ENCODE measurements around the gene SNRNP200. TPM values are rescaled to one million over a fixed set of nuclear protein-coding genes. Genes with fewer than 3 reads are reported as not detected.
"Not testable (repeated sequence)": the region's sequence is repeated elsewhere in the genome, so short reads cannot be mapped to it uniquely, and the experiment has no call there.

SNRNP200 gene
- total RNA-seq, 1 experiment from 2014 or later: 89.2 TPM

GRCh38 chr2:96326564-96326963 lies 21.2 kb upstream of the SNRNP200 start:
- no peak for DNase-seq (ENCODE audit: low spot score)
- in situ Hi-C loops (cut with HindIII; ENCODE audit: low sequenced_read_pairs): no loop called here

GRCh38 chr2:96325884-96326255 lies 20.5 kb upstream of the SNRNP200 start:
- DNase-seq (ENCODE audit: low spot score): peak; percentile 60
- in situ Hi-C loops (cut with HindIII; ENCODE audit: low sequenced_read_pairs): no loop called here

- in situ Hi-C loops (cut with HindIII; ENCODE audit: low sequenced_read_pairs): no loop called here
- peak; percentile 57 for DNase-seq (ENCODE audit: low spot score)
Observed at GRCh38 chr2:96325041-96325883, 19.9 kb upstream of the SNRNP200 start, which contains the start of gene ITPRIPL1. Gene ITPRIPL1, plus strand, starts transcription at chr2:96325317. Its CDS starts 523 bp downstream, at chr2:96325840.

GRCh38 chr2:96324721-96325040 lies 19.3 kb upstream of the SNRNP200 start:
- in situ Hi-C loops (cut with HindIII; ENCODE audit: low sequenced_read_pairs): no loop called here
- DNase-seq (ENCODE audit: low spot score): no peak

- in situ Hi-C loops (cut with HindIII; ENCODE audit: low sequenced_read_pairs): no loop called here
- no peak for DNase-seq (ENCODE audit: low spot score)
Observed at GRCh38 chr2:96323849-96324248, 18.5 kb upstream of the SNRNP200 start.

GRCh38 chr2:96320728-96321622 lies 15.6 kb upstream of the SNRNP200 start:
- DNase-seq (ENCODE audit: low spot score): peak; percentile 76
- in situ Hi-C loops (cut with HindIII; ENCODE audit: low sequenced_read_pairs): no loop called here

- in situ Hi-C loops (cut with HindIII; ENCODE audit: low sequenced_read_pairs): no loop called here
Observed at GRCh38 chr2:96320326-96320725, 15.0 kb upstream of the SNRNP200 start.

GRCh38 chr2:96319396-96319795 lies 14.1 kb upstream of the SNRNP200 start:
- DNase-seq (ENCODE audit: low spot score): no peak
- in situ Hi-C loops (cut with HindIII; ENCODE audit: low sequenced_read_pairs): no loop called here

More at GRCh38 chr2:96320326-96320725, 15.0 kb upstream of the SNRNP200 start:
- DNase-seq (ENCODE audit: low spot score): no peak

- in situ Hi-C loops (cut with HindIII; ENCODE audit: low sequenced_read_pairs): no loop called here
- no peak for DNase-seq (ENCODE audit: low spot score)
Observed at GRCh38 chr2:96318723-96319122, 13.4 kb upstream of the SNRNP200 start.

GRCh38 chr2:96317584-96317997 lies 12.2 kb upstream of the SNRNP200 start:
- DNase-seq (ENCODE audit: low spot score): no peak
- in situ Hi-C loops (cut with HindIII; ENCODE audit: low sequenced_read_pairs): no loop called here

- in situ Hi-C loops (cut with HindIII; ENCODE audit: low sequenced_read_pairs): no loop called here
- no peak for DNase-seq (ENCODE audit: low spot score)
Observed at GRCh38 chr2:96316999-96317398, 11.7 kb upstream of the SNRNP200 start.

- no peak for DNase-seq (ENCODE audit: low spot score)
- in situ Hi-C loops (cut with HindIII; ENCODE audit: low sequenced_read_pairs): no loop called here
Observed at GRCh38 chr2:96315400-96316071, 10.2 kb upstream of the SNRNP200 start.

- in situ Hi-C loops (cut with HindIII; ENCODE audit: low sequenced_read_pairs): no loop called here
- DNase-seq (ENCODE audit: low spot score): no peak
Observed at GRCh38 chr2:96315005-96315399, 9.7 kb upstream of the SNRNP200 start.

GRCh38 chr2:96308248-96308647 lies 2.9 kb upstream of the SNRNP200 start:
- DNase-seq (ENCODE audit: low spot score): no peak
- in situ Hi-C loops (cut with HindIII; ENCODE audit: low sequenced_read_pairs): no loop called here

- in situ Hi-C loops (cut with HindIII; ENCODE audit: low sequenced_read_pairs): no loop called here
- DNase-seq (ENCODE audit: low spot score): no peak
Observed at GRCh38 chr2:96306370-96306769, 1.0 kb upstream of the SNRNP200 start.

GRCh38 chr2:96305979-96306308 lies 598 bp upstream of the SNRNP200 start:
- in situ Hi-C loops (cut with HindIII; ENCODE audit: low sequenced_read_pairs): no loop called here
- no peak for DNase-seq (ENCODE audit: low spot score)

- no peak for DNase-seq (ENCODE audit: low spot score)
- in situ Hi-C loops (cut with HindIII; ENCODE audit: low sequenced_read_pairs): no loop called here
Observed at GRCh38 chr2:96304606-96305005, 740 bp downstream of the SNRNP200 start.

GRCh38 chr2:96301865-96302264 lies 3.5 kb downstream of the SNRNP200 start:
- DNase-seq (ENCODE audit: low spot score): peak; percentile 20
- in situ Hi-C loops (cut with HindIII; ENCODE audit: low sequenced_read_pairs): no loop called here

- in situ Hi-C loops (cut with HindIII; ENCODE audit: low sequenced_read_pairs): no loop called here
- DNase-seq (ENCODE audit: low spot score): no peak
Observed at GRCh38 chr2:96296925-96297324, 8.4 kb downstream of the SNRNP200 start.

- DNase-seq (ENCODE audit: low spot score); in situ Hi-C loops (cut with HindIII; ENCODE audit: low sequenced_read_pairs): not testable (repeated sequence)
Observed at GRCh38 chr2:96294271-96294670, 11.1 kb downstream of the SNRNP200 start.

All from G401 (cell line).